Measurements from ENCODE around the gene TIPIN.
A peak's percentile ranks its signal among the peaks of the same experiment; 100 is the strongest.

TIPIN gene

DNA sequence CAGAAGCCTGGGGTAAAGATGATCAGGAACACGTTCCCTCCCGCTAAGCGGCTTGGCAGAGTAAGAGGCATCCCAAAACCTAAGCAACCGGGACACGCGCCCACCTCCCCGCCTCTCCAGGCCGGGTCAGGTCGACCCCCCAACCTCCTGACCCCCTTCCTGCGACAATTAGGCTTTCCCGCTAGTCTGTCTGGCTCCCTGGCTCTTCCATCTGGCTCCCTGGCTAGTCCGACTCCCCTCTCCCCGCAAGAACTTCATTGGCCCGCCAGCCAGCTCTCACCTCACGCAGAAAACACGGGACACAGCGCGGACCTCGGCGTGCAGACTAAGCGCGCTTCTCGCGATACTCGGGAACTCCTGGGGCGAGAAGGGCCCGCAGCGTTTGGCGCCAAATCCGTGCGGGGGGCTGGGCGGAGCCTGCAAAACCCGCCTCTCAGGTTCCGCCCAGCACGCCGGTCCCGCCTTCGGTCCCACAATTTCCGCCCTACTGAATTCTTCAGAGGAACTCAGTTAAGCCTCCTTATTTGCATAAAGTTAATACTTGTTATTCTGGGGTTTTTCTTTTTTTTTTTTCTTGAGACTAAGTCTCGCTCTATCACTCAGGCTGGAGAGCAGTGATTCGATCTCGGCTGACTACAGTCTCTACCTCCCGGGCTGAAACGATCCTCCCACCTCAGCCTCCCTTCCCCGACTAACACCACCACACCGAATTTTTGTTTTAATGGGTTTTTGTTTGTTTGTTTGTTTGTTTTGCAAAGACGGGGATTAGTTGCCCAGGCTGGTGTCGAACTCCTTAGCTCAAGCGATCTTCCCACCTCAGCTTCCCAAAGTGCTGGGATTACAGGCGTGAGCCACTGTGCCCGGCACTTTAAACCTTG is at the start of gene TIPIN (continued):
- TF ChIP-seq, protein P1, sequence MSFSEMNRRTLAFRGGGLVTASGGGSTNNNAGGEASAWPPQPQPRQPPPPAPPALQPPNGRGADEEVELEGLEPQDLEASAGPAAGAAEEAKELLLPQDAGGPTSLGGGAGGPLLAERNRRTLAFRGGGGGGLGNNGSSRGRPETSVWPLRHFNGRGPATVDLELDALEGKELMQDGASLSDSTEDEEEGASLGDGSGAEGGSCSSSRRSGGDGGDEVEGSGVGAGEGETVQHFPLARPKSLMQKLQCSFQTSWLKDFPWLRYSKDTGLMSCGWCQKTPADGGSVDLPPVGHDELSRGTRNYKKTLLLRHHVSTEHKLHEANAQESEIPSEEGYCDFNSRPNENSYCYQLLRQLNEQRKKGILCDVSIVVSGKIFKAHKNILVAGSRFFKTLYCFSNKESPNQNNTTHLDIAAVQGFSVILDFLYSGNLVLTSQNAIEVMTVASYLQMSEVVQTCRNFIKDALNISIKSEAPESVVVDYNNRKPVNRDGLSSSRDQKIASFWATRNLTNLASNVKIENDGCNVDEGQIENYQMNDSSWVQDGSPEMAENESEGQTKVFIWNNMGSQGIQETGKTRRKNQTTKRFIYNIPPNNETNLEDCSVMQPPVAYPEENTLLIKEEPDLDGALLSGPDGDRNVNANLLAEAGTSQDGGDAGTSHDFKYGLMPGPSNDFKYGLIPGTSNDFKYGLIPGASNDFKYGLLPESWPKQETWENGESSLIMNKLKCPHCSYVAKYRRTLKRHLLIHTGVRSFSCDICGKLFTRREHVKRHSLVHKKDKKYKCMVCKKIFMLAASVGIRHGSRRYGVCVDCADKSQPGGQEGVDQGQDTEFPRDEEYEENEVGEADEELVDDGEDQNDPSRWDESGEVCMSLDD (tag by site-specific recombination; IDR thresholded peaks at IDR 0.05) = peak; percentile 84
- TF ChIP-seq EGR2 (tag by site-specific recombination; IDR thresholded peaks at IDR 0.05; ENCODE audit: low read depth) (peak; percentile 76), FEZF1 (tag by site-specific recombination; IDR thresholded peaks at IDR 0.05) (0 out of 2 replicates have a peak, but pooled peaks have one; percentile 7), ZNF24 (tag by site-specific recombination; IDR thresholded peaks at IDR 0.05) (peak; percentile 97), ZNF175 (tag by site-specific recombination; IDR thresholded peaks at IDR 0.05) (no peak), ZBTB48 (tag by site-specific recombination; IDR thresholded peaks at IDR 0.05) (peak; percentile 76; the same call in 1 of the 2 replicates), ZNF114 (tag by site-specific recombination; IDR thresholded peaks at IDR 0.05) (no peak), ZNF626 (tag by site-specific recombination; IDR thresholded peaks at IDR 0.05) (no peak), PBX3 (CRISPR knock-in tag; IDR thresholded peaks at IDR 0.05) (0 out of 2 replicates have a peak, but pooled peaks have one; percentile 44), ZNF561 (tag by site-specific recombination; IDR thresholded peaks at IDR 0.05; ENCODE audit: borderline replicate concordance) (peak; percentile 75; the same call in 1 of the 2 replicates), ZNF621 (tag by site-specific recombination; IDR thresholded peaks at IDR 0.05) (no peak), ZNF416 (tag by site-specific recombination; IDR thresholded peaks at IDR 0.05) (no peak), ZNF140 (tag by site-specific recombination; IDR thresholded peaks at IDR 0.05) (no peak), ZNF221 (tag by site-specific recombination; IDR thresholded peaks at IDR 0.05; ENCODE audit: borderline replicate concordance) (no peak), PRDM6 (tag by site-specific recombination; IDR thresholded peaks at IDR 0.05) (no peak), ZNF16 (tag by site-specific recombination; IDR thresholded peaks at IDR 0.05; ENCODE audit: low read depth) (no peak), ZNF558 (tag by site-specific recombination; IDR thresholded peaks at IDR 0.05) (peak; percentile 29; the same call in 1 of the 2 replicates), ZNF654 (tag by site-specific recombination; IDR thresholded peaks at IDR 0.05; ENCODE audit: low read depth) (no peak), ZNF311 (tag by site-specific recombination; IDR thresholded peaks at IDR 0.05; ENCODE audit: borderline replicate concordance) (no peak), ZNF157 (tag by site-specific recombination; IDR thresholded peaks at IDR 0.05) (no peak)
- TF ChIP-seq, protein P2, sequence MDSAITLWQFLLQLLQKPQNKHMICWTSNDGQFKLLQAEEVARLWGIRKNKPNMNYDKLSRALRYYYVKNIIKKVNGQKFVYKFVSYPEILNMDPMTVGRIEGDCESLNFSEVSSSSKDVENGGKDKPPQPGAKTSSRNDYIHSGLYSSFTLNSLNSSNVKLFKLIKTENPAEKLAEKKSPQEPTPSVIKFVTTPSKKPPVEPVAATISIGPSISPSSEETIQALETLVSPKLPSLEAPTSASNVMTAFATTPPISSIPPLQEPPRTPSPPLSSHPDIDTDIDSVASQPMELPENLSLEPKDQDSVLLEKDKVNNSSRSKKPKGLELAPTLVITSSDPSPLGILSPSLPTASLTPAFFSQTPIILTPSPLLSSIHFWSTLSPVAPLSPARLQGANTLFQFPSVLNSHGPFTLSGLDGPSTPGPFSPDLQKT (IDR thresholded peaks at IDR 0.05; ENCODE audit: borderline replicate concordance, low read depth, low read length) = no peak; the same call in 1 of the 2 replicates
- TF ChIP-seq, protein P3, sequence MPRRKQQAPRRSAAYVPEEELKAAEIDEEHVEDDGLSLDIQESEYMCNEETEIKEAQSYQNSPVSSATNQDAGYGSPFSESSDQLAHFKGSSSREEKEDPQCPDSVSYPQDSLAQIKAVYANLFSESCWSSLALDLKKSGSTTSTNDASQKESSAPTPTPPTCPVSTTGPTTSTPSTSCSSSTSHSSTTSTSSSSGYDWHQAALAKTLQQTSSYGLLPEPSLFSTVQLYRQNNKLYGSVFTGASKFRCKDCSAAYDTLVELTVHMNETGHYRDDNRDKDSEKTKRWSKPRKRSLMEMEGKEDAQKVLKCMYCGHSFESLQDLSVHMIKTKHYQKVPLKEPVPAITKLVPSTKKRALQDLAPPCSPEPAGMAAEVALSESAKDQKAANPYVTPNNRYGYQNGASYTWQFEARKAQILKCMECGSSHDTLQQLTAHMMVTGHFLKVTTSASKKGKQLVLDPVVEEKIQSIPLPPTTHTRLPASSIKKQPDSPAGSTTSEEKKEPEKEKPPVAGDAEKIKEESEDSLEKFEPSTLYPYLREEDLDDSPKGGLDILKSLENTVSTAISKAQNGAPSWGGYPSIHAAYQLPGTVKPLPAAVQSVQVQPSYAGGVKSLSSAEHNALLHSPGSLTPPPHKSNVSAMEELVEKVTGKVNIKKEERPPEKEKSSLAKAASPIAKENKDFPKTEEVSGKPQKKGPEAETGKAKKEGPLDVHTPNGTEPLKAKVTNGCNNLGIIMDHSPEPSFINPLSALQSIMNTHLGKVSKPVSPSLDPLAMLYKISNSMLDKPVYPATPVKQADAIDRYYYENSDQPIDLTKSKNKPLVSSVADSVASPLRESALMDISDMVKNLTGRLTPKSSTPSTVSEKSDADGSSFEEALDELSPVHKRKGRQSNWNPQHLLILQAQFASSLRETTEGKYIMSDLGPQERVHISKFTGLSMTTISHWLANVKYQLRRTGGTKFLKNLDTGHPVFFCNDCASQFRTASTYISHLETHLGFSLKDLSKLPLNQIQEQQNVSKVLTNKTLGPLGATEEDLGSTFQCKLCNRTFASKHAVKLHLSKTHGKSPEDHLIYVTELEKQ (tag by site-specific recombination; IDR thresholded peaks at IDR 0.05; ENCODE audit: borderline replicate concordance) = peak; percentile 57; the same call in 1 of the 2 replicates
- TF ChIP-seq, protein P4, sequence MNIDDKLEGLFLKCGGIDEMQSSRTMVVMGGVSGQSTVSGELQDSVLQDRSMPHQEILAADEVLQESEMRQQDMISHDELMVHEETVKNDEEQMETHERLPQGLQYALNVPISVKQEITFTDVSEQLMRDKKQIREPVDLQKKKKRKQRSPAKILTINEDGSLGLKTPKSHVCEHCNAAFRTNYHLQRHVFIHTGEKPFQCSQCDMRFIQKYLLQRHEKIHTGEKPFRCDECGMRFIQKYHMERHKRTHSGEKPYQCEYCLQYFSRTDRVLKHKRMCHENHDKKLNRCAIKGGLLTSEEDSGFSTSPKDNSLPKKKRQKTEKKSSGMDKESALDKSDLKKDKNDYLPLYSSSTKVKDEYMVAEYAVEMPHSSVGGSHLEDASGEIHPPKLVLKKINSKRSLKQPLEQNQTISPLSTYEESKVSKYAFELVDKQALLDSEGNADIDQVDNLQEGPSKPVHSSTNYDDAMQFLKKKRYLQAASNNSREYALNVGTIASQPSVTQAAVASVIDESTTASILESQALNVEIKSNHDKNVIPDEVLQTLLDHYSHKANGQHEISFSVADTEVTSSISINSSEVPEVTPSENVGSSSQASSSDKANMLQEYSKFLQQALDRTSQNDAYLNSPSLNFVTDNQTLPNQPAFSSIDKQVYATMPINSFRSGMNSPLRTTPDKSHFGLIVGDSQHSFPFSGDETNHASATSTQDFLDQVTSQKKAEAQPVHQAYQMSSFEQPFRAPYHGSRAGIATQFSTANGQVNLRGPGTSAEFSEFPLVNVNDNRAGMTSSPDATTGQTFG (tag by site-specific recombination; IDR thresholded peaks at IDR 0.05; ENCODE audit: borderline replicate concordance) = no peak
- TF ChIP-seq, protein P5, sequence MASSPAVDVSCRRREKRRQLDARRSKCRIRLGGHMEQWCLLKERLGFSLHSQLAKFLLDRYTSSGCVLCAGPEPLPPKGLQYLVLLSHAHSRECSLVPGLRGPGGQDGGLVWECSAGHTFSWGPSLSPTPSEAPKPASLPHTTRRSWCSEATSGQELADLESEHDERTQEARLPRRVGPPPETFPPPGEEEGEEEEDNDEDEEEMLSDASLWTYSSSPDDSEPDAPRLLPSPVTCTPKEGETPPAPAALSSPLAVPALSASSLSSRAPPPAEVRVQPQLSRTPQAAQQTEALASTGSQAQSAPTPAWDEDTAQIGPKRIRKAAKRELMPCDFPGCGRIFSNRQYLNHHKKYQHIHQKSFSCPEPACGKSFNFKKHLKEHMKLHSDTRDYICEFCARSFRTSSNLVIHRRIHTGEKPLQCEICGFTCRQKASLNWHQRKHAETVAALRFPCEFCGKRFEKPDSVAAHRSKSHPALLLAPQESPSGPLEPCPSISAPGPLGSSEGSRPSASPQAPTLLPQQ (tag by site-specific recombination; IDR thresholded peaks at IDR 0.05) = peak; percentile 82
